Lung microvascular endothelial cell (primary cell): ENCODE results near the gene MINAR1. TPM values are rescaled to one million over a fixed set of nuclear protein-coding genes. Genes with fewer than 3 reads are reported as not detected.

Experiments
- DNase-seq, 2 donors: peaks; one replicate each; pipeline versions ENCODE4 v3.0.0 to v3.0.0-alpha.2; 2010; ENCODE audit warnings: low read depth in 2 of 2
- total RNA-seq: library from RNA; depleted of rRNA; stranded (reverse); fragments of >200 nt; gene quantifications from 2 replicates; pipeline ENCODE4 v1.2.1, GENCODE V29; 2014

MINAR1 gene
- total RNA-seq, 1 donor from 2014 or later: 0.60 TPM

DNA sequence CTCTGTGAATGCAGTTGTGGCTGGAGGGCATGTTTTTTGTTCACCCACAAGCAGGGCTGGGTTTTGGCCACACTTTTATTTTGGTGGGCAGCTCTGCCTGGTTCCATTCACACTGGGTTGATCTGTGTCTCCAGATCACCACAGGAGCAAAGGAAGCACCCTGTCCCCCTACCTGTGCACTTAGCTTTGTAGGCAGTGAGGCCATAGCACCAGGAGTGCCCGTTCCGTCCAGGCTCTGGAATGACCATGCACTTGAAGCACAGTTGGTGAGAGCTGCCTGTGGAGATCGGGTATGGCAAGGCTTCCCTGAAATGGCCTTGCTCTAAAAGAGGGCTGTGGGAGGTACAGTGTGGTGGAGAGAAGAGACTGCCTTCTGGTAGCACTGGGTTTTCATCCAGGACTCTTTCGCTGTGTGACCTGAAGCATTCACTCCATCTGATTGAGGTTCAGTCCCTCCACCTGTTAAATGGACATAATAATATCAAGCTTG lies 31.7 kb downstream of the MINAR1 start:
- no peak for DNase-seq

DNA sequence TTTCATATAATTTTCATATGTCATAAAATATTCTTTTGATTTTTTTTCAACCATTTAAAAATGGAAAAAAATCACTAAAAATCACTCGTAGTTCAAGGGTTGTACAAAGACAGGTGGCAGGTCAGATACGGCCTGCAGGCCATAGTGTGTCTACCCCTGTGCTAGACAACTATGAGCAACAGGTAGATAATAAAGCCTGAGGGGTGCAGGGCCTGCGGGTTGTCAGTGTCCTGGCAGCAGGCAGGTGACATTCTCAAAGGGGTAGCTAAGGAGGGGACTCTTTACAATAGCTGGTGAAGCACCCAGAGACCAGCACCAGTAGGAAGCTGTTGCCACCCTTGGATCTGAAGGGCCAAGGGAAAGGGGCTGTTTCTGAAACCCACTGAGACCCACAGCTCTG lies 34.4 kb downstream of the MINAR1 start:
- DNase-seq: no peak

DNA sequence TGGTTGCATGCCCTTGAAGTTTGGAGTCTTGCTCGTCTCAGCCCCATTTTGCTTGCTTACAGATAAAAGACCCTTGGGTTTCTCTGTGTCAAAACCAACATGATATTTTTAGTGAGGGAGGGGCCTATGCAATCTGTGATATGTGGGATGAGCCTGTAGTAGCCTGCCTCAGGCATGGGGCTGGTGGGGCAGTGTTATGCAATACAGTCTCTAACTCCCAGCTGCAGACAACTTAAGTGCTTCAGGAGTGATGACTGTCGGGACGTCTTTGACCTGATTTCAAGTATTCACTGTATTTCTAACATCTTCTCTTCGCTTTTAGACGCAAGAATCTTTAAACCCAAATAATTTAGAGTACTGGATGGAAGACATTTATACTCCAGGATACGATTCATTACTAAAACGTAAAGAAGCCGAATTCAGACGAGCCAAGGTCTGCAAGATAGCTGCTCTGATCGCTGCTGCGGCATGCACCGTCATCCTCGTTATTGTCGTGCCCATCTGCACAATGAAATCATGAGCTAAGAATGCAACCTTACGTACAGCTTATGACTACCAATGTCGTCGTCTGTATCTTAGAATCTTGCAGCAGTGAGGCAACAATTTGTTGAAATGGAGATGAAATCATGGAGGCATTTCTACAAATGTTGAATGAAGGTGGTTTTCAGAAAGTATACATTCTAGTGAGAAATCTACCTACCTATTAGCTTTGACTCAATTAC lies 35.9 kb downstream of the MINAR1 start:
- no peak for DNase-seq

DNA sequence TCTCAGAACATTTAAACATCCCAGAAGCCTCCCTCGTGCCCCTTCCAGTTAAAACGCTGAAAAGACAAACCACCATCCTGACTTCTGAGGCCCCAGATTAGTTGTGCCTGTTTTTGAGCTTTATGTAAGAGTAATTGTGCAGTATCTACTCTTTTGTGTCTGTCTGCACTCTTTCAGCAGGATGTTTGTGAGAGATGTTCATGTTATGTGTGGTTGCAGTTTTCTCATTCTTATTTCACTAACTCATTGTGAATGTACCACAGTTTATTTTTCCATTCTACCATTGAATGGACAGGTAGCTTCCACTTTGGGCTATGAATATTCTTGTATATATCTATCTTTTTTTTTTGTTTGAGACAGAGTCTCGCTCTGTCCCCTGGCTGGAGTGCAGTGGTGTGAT lies 40.3 kb downstream of the MINAR1 start:
- DNase-seq: no peak

DNA sequence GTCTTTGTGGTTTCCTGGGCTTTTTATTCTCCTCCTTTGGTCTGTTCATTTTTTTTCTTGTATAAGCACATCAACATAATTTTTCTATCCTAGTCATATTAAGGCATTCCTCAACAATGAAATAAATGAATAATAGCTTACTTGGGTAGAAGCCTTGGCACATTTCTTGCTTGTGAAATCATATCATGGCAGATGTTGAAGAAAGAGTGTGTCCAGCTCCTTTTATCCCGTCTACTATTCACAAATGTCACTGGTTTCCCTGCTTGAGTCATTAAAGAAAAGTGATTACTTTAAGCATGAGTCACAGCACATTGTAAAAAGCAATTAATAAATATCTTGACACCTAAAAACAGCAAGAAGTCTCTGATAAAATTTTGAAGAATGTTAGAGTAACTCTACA lies 42.1 kb downstream of the MINAR1 start:
- DNase-seq: no peak

DNA sequence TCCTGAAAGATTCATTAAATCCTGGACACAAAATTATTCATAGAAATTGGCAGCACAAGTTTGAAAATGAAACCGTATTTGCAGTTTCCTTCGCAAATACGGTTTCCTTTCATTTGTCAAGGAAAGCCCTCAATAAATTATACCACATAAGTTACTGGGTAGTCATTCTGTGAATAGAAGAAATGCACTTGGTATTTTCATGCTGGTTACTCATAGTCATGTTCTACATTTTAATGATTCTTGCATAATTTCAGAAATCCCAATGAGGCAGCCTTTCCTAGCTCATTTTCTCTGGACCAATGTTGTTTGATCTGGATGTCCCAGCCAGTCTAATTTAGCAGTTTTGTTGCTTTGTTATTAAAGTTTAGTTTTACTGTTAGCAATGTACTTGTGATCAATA lies 43.2 kb downstream of the MINAR1 start:
- no peak for DNase-seq

DNA sequence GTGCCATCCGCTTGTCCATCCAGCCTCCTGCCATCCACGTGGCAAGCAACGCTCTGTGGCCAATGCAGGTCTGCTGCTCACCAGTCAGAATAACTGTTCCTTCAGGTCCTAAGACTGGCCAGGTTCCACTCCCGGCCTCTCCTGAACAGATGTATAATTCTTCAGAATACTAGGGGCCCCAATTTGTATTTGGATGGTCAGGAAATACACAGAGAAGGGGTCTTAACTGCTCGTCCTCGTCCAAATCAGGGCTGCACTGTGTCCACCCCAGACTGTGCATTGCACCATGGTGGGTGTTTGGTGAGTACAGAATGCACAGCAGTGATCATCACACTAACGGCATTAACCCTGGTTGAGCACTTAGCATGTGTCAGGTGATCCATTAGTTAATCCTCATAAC lies 46.0 kb downstream of the MINAR1 start:
- no peak for DNase-seq

DNA sequence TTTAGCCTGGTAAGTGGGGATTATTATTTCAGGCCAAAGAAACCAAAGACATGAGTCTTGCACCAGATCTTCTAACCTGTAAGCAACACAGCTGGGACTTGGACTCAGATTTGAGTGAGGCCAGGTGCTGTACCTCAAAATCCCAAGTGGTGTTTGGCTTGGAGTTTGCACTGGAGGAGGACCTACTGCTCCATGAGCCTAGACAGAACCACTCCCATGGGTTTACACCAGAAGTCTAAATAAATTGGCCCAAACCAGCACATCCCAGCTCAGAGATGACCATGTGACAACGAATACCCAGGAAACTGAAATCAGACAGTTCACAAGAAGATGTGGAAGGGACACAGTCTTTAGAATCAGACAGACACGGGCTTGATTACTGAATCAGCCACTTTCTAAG lies 47.5 kb downstream of the MINAR1 start:
- no peak for DNase-seq

DNA sequence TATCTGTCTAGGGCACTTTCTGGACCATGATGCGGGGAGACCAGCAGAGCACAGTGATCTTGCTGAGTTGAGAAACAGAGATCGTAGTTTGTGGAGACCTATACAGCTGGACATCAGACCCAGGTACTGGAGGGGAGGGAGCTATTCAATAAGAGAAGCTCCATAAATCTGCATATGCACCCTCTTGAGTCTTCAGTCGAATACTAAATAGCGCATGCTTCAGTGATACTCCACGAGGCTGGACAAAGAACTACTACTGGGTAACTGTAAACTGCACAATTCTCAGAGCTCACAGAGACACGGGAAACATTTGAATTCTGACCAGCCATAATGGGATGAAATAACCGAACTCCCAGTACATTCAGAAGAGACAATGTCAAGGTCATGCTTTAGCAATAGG lies 49.7 kb downstream of the MINAR1 start:
- DNase-seq: no peak

Other genes with a start within 250 kb of the MINAR1 start
- not detected in 2 replicates for gene ANKRD34C, start 149.6 kb upstream of the MINAR1 start, total RNA-seq
- 146 and 205 TPM in 2 replicates for gene TMED3, start 121.2 kb upstream of the MINAR1 start, total RNA-seq